IPS-15b (cell line): ENCODE results near the gene BMPR1A.

ENCODE experiments used
- H3K27me3 ChIP-seq: one replicate; pipeline ENCODE4 v1.6.1; 2013; ENCODE audit warnings: low read length; ENCODE audit not compliant: control insufficient read depth, insufficient read depth
- H3K36me3 ChIP-seq: one replicate; pipeline ENCODE4 v1.6.1; 2013; ENCODE audit warnings: low read length; ENCODE audit not compliant: control insufficient read depth, insufficient read depth
- H3K4me1 ChIP-seq: one replicate; pipeline ENCODE4 v1.6.1; 2013; ENCODE audit warnings: mild to moderate bottlenecking, low read length; ENCODE audit not compliant: control insufficient read depth, insufficient read depth
- H3K4me3 ChIP-seq: one replicate; pipeline ENCODE4 v1.5.1; 2013; ENCODE audit warnings: low read depth, low read length
- H3K9ac ChIP-seq: one replicate; pipeline ENCODE4 v1.6.1; 2013; ENCODE audit warnings: low read depth, mild to moderate bottlenecking, low read length
- H3K9me3 ChIP-seq: one replicate; pipeline ENCODE4 v1.6.1; 2013; ENCODE audit warnings: mild to moderate bottlenecking, low read length; ENCODE audit not compliant: control insufficient read depth, insufficient read depth

Gene BMPR1A

GRCh38 chr10:86753638-86754434 lies 2.6 kb upstream of the BMPR1A start:
- Histone ChIP-seq H3K9ac (no peak overlapping the region), H3K9me3 (no peaks in the 10 kb centered on the region), H3K4me1 (peaks cover 7% of the 10 kb centered on the region), H3K27me3 (no peaks in the 10 kb centered on the region), H3K36me3 (no peaks in the 10 kb centered on the region), H3K4me3 (no peak overlapping the region)

- Histone ChIP-seq H3K9ac (peak overlapping the region; percentile 92), H3K4me1 (peaks cover 7% of the 10 kb centered on the region), H3K36me3 (no peaks in the 10 kb centered on the region), H3K4me3 (peak overlapping the region; percentile 83), H3K27me3 (no peaks in the 10 kb centered on the region), H3K9me3 (no peaks in the 10 kb centered on the region)
These were observed 1.0 kb upstream of the BMPR1A start for GRCh38 chr10:86755454-86755739.

- H3K4me1 ChIP-seq: peaks cover 12% of the 10 kb centered on the region
- peak overlapping the region; percentile 83 for H3K4me3 ChIP-seq
- no peaks in the 10 kb centered on the region for H3K27me3 ChIP-seq
- peak overlapping the region; percentile 92 for H3K9ac ChIP-seq
- H3K9me3 ChIP-seq: no peaks in the 10 kb centered on the region
- H3K36me3 ChIP-seq: no peaks in the 10 kb centered on the region
These were observed 494 bp upstream of the BMPR1A start for GRCh38 chr10:86755740-86756510.

- Histone ChIP-seq H3K9me3 (no peaks in the 10 kb centered on the region), H3K4me1 (peaks cover 21% of the 10 kb centered on the region), H3K9ac (peak overlapping the region; percentile 90), H3K36me3 (no peaks in the 10 kb centered on the region), H3K27me3 (no peaks in the 10 kb centered on the region), H3K4me3 (peak overlapping the region; percentile 88)
These were observed 924 bp downstream of the BMPR1A start for GRCh38 chr10:86757113-86757972.

GRCh38 chr10:86758189-86759072 lies 2.0 kb downstream of the BMPR1A start:
- no peaks in the 10 kb centered on the region for H3K36me3 ChIP-seq
- peak overlapping the region; percentile 90 for H3K9ac ChIP-seq
- peaks cover 18% of the 10 kb centered on the region for H3K4me1 ChIP-seq
- no peaks in the 10 kb centered on the region for H3K27me3 ChIP-seq
- H3K4me3 ChIP-seq: peak overlapping the region; percentile 88
- no peaks in the 10 kb centered on the region for H3K9me3 ChIP-seq

GRCh38 chr10:86759073-86759672 lies 2.8 kb downstream of the BMPR1A start:
- Histone ChIP-seq H3K36me3 (no peaks in the 10 kb centered on the region), H3K9me3 (no peaks in the 10 kb centered on the region), H3K4me3 (peak overlapping the region; percentile 88), H3K27me3 (no peaks in the 10 kb centered on the region), H3K9ac (peak overlapping the region; percentile 28), H3K4me1 (peaks cover 16% of the 10 kb centered on the region)

- Histone ChIP-seq H3K4me3 (no peak overlapping the region), H3K9me3 (no peaks in the 10 kb centered on the region), H3K36me3 (no peaks in the 10 kb centered on the region), H3K27me3 (no peaks in the 10 kb centered on the region), H3K4me1 (peaks cover 23% of the 10 kb centered on the region), H3K9ac (no peak overlapping the region)
These were observed 7.0 kb downstream of the BMPR1A start for GRCh38 chr10:86763404-86763803.

GRCh38 chr10:86765548-86765947 lies 9.1 kb downstream of the BMPR1A start:
- peaks cover 41% of the 10 kb centered on the region for H3K4me1 ChIP-seq
- H3K9me3 ChIP-seq: no peaks in the 10 kb centered on the region
- H3K4me3 ChIP-seq: no peak overlapping the region
- H3K27me3 ChIP-seq: no peaks in the 10 kb centered on the region
- H3K36me3 ChIP-seq: no peaks in the 10 kb centered on the region
- no peak overlapping the region for H3K9ac ChIP-seq

GRCh38 chr10:86768412-86769062 lies 12.1 kb downstream of the BMPR1A start:
- Histone ChIP-seq H3K27me3 (no peaks in the 10 kb centered on the region), H3K4me1 (peaks cover 33% of the 10 kb centered on the region), H3K9me3 (no peaks in the 10 kb centered on the region), H3K9ac (no peak overlapping the region), H3K36me3 (no peaks in the 10 kb centered on the region), H3K4me3 (no peak overlapping the region)

- Histone ChIP-seq H3K4me1 (peaks cover 36% of the 10 kb centered on the region), H3K27me3 (no peaks in the 10 kb centered on the region), H3K36me3 (no peaks in the 10 kb centered on the region), H3K9me3 (no peaks in the 10 kb centered on the region), H3K4me3 (no peak overlapping the region), H3K9ac (no peak overlapping the region)
These were observed 13.6 kb downstream of the BMPR1A start for GRCh38 chr10:86769991-86770390.
